ENCODE data around the gene UPF1. TPM values are rescaled to one million over a fixed set of nuclear protein-coding genes. Genes with fewer than 3 reads are reported as not detected.

UPF1 gene
- total and polyA plus RNA-seq, 4 experiments from 2014 or later = 2.6 to 130 (median 74.3) TPM

- CTCF ChIA-PET (ENCODE audit: partially characterized antibody) = interaction anchor here (1.0 kb wide), 1 partner anchor 23 kb away, joined by 3 read pairs; no protein-coding TSS in a partner anchor
- Mint-ChIP-seq H3K9me3 (peaks cover 0 to 3% (median 0%) of the 10 kb centered on the region in 8 donors), H3K27me3 (peaks cover 7 to 10% of the 10 kb centered on the region in 2 donors), H3K27ac (peak overlapping the region in 1 of 7 donors; percentile 3), H3K36me3 (no peaks in the 10 kb centered on the region), H3K4me1 (no peaks in the 10 kb centered on the region), H3K4me3 (no peak overlapping the region)
- POLR2A ChIA-PET (ENCODE audit: partially characterized antibody) = no interaction called here
- H3K27me3 ChIP-seq (ENCODE audit: insufficient read depth, low read length) = no peaks in the 10 kb centered on the region
- no peak overlapping the region for H3K4me3 ChIP-seq (ENCODE audit: low read length in 2 of 2)
- H3K36me3 ChIP-seq (ENCODE audit: insufficient read depth, low read length) = no peaks in the 10 kb centered on the region
- intact Hi-C loops (cut with micrococcal nuclease) = no loop called here
- no peaks in the 10 kb centered on the region for H3K4me1 ChIP-seq (ENCODE audit: insufficient read depth, low read length)
- H3K27ac ChIP-seq (ENCODE audit: low read depth, low read length) = no peak overlapping the region
- H3K9me3 ChIP-seq (ENCODE audit: control insufficient read depth in 1 of 2, low read length in 2 of 2) = no peaks in the 10 kb centered on the region
- peak in 1 of 5 donors; percentile 32 for DNase-seq
Observed at GRCh38 chr19:18889949-18890745, 58.4 kb downstream of the UPF1 start.

GRCh38 chr19:18893587-18894253, 62.0 kb downstream of the UPF1 start:
- peaks cover 7 to 17% (median 11%) of the 10 kb centered on the region in 4 donors for H3K4me1 Mint-ChIP-seq
- CTCF ChIA-PET (ENCODE audit: partially characterized antibody) = no interaction called here
- H3K36me3 ChIP-seq (ENCODE audit: insufficient read depth, low read length) = no peaks in the 10 kb centered on the region

GRCh38 chr19:18894254-18895037, 62.7 kb downstream of the UPF1 start:
- H3K36me3 Mint-ChIP-seq = peaks cover 0 to 2% of the 10 kb centered on the region in 2 donors
- peaks cover 7 to 17% (median 11%) of the 10 kb centered on the region in 4 donors for H3K4me1 Mint-ChIP-seq
- POLR2A ChIA-PET (ENCODE audit: partially characterized antibody) = interaction anchor here (0.6 kb wide), 1 partner anchor 40 kb away, joined by 3 read pairs; no protein-coding TSS in a partner anchor
- Histone ChIP-seq H3K27ac (ENCODE audit: low read depth, low read length) (no peak overlapping the region), H3K9me3 (ENCODE audit: control insufficient read depth in 1 of 2, low read length in 2 of 2) (no peaks in the 10 kb centered on the region), H3K27me3 (ENCODE audit: insufficient read depth, low read length) (no peaks in the 10 kb centered on the region), H3K4me3 (ENCODE audit: low read length in 2 of 2) (no peak overlapping the region), H3K4me1 (ENCODE audit: insufficient read depth, low read length) (peaks cover 7% of the 10 kb centered on the region), H3K36me3 (ENCODE audit: insufficient read depth, low read length) (no peaks in the 10 kb centered on the region)
- peaks cover 15 to 18% of the 10 kb centered on the region in 2 donors for H3K27me3 Mint-ChIP-seq
- no peak overlapping the region for H3K27ac Mint-ChIP-seq
- intact Hi-C loops (cut with micrococcal nuclease) = no loop called here
- peaks cover 0 to 1% (median 0%) of the 10 kb centered on the region in 8 donors for H3K9me3 Mint-ChIP-seq
- CTCF ChIA-PET (ENCODE audit: partially characterized antibody) = no interaction called here
- H3K4me3 Mint-ChIP-seq = peak overlapping the region in 1 of 8 donors; percentile 63
- DNase-seq = peak in 1 of 5 donors; percentile 34

More at GRCh38 chr19:18893587-18894253, 62.0 kb downstream of the UPF1 start:
- intact Hi-C loops (cut with micrococcal nuclease) = no loop called here
- Mint-ChIP-seq H3K4me3 (no peak overlapping the region), H3K36me3 (peaks cover 0 to 2% of the 10 kb centered on the region in 2 donors), H3K27ac (no peak overlapping the region), H3K27me3 (peaks cover 15 to 18% of the 10 kb centered on the region in 2 donors), H3K9me3 (peaks cover 0 to 1% (median 0%) of the 10 kb centered on the region in 8 donors)
- DNase-seq = peak in 1 of 5 donors; percentile 11
- POLR2A ChIA-PET (ENCODE audit: partially characterized antibody) = no interaction called here
- H3K4me1 ChIP-seq (ENCODE audit: insufficient read depth, low read length) = peaks cover 7% of the 10 kb centered on the region
- H3K9me3 ChIP-seq (ENCODE audit: control insufficient read depth in 1 of 2, low read length in 2 of 2) = no peaks in the 10 kb centered on the region
- H3K27me3 ChIP-seq (ENCODE audit: insufficient read depth, low read length) = no peaks in the 10 kb centered on the region
- H3K4me3 ChIP-seq (ENCODE audit: low read length in 2 of 2) = no peak overlapping the region
- H3K27ac ChIP-seq (ENCODE audit: low read depth, low read length) = no peak overlapping the region

GRCh38 chr19:18895038-18895823, 63.5 kb downstream of the UPF1 start:
- H3K4me1 Mint-ChIP-seq = peaks cover 7 to 17% (median 11%) of the 10 kb centered on the region in 4 donors
- DNase-seq = peak in 1 of 5 donors; percentile 19
- H3K27me3 Mint-ChIP-seq = peaks cover 15 to 17% of the 10 kb centered on the region in 2 donors
- Histone ChIP-seq H3K9me3 (ENCODE audit: control insufficient read depth in 1 of 2, low read length in 2 of 2) (no peaks in the 10 kb centered on the region), H3K4me3 (ENCODE audit: low read length in 2 of 2) (no peak overlapping the region), H3K27me3 (ENCODE audit: insufficient read depth, low read length) (no peaks in the 10 kb centered on the region), H3K36me3 (ENCODE audit: insufficient read depth, low read length) (no peaks in the 10 kb centered on the region), H3K27ac (ENCODE audit: low read depth, low read length) (no peak overlapping the region), H3K4me1 (ENCODE audit: insufficient read depth, low read length) (peaks cover 7% of the 10 kb centered on the region)
- H3K36me3 Mint-ChIP-seq = peaks cover 0 to 7% of the 10 kb centered on the region in 2 donors
- ChIA-PET POLR2A (ENCODE audit: partially characterized antibody) (no interaction called here), CTCF (ENCODE audit: partially characterized antibody) (no interaction called here)
- no peak overlapping the region for H3K27ac Mint-ChIP-seq
- H3K4me3 Mint-ChIP-seq = peak overlapping the region in 3 of 8 donors; percentile 41 to 63 (median 52)
- intact Hi-C loops (cut with micrococcal nuclease) = no loop called here
- H3K9me3 Mint-ChIP-seq = peaks cover 0 to 1% (median 0%) of the 10 kb centered on the region in 8 donors

- peaks cover 7 to 17% (median 11%) of the 10 kb centered on the region in 4 donors for H3K4me1 Mint-ChIP-seq
- ChIA-PET CTCF (ENCODE audit: partially characterized antibody) (no interaction called here), POLR2A (ENCODE audit: partially characterized antibody) (no interaction called here)
- peak in 1 of 5 donors; percentile 7 for DNase-seq
- peaks cover 0 to 1% (median 0%) of the 10 kb centered on the region in 8 donors for H3K9me3 Mint-ChIP-seq
- Histone ChIP-seq H3K36me3 (ENCODE audit: insufficient read depth, low read length) (peaks cover 4% of the 10 kb centered on the region), H3K27ac (ENCODE audit: low read depth, low read length) (no peak within 1 kb of the TSS), H3K4me1 (ENCODE audit: insufficient read depth, low read length) (peaks cover 7% of the 10 kb centered on the region), H3K27me3 (ENCODE audit: insufficient read depth, low read length) (no peaks in the 10 kb centered on the region), H3K4me3 (ENCODE audit: low read length in 2 of 2) (no peak within 1 kb of the TSS), H3K9me3 (ENCODE audit: control insufficient read depth in 1 of 2, low read length in 2 of 2) (no peaks in the 10 kb centered on the region)
- H3K27ac Mint-ChIP-seq = peak within 1 kb of the TSS in 1 of 7 donors; percentile 26
- H3K27me3 Mint-ChIP-seq = peaks cover 15 to 17% of the 10 kb centered on the region in 2 donors
- intact Hi-C loops (cut with micrococcal nuclease) = no loop called here
- peaks cover 0 to 10% of the 10 kb centered on the region in 2 donors for H3K36me3 Mint-ChIP-seq
- peak within 1 kb of the TSS; percentile 47 to 79 (median 64) for H3K4me3 Mint-ChIP-seq
Observed at GRCh38 chr19:18895824-18896341, 64.1 kb downstream of the UPF1 start, which contains the start of gene CERS1. Gene CERS1, minus strand, starts transcription at chr19:18896158. Its CDS starts 86 bp downstream, at chr19:18896072.

- no peak overlapping the region for H3K27ac ChIP-seq (ENCODE audit: low read depth, low read length)
- Mint-ChIP-seq H3K9me3 (peaks cover 0 to 1% (median 0%) of the 10 kb centered on the region in 8 donors), H3K27ac (peak overlapping the region in 1 of 7 donors; percentile 26), H3K4me1 (peaks cover 7 to 17% (median 11%) of the 10 kb centered on the region in 4 donors), H3K27me3 (peaks cover 15 to 17% of the 10 kb centered on the region in 2 donors), H3K36me3 (peaks cover 2 to 13% of the 10 kb centered on the region in 2 donors), H3K4me3 (peak overlapping the region; percentile 47 to 79 (median 64))
- ChIA-PET POLR2A (ENCODE audit: partially characterized antibody) (no interaction called here), CTCF (ENCODE audit: partially characterized antibody) (no interaction called here)
- H3K27me3 ChIP-seq (ENCODE audit: insufficient read depth, low read length) = no peaks in the 10 kb centered on the region
- H3K36me3 ChIP-seq (ENCODE audit: insufficient read depth, low read length) = peaks cover 7% of the 10 kb centered on the region
- H3K9me3 ChIP-seq (ENCODE audit: control insufficient read depth in 1 of 2, low read length in 2 of 2) = no peaks in the 10 kb centered on the region
- DNase-seq = peak in 1 of 5 donors; percentile 40
- H3K4me3 ChIP-seq (ENCODE audit: low read length in 2 of 2) = no peak overlapping the region
- peaks cover 7% of the 10 kb centered on the region for H3K4me1 ChIP-seq (ENCODE audit: insufficient read depth, low read length)
- intact Hi-C loops (cut with micrococcal nuclease) = no loop called here
Observed at GRCh38 chr19:18896421-18896841, 64.7 kb downstream of the UPF1 start.

All from CD4-positive, alpha-beta memory T cell (primary cell).